HEK293 (cell line): ENCODE results near the gene UXS1.

ENCODE experiments used
- CTCF ChIA-PET: fragments of 350-600 bp; formaldehyde crosslinking; extraction: SDS; loops from one replicate; lab custom pipeline; 2021; ENCODE audit warnings: antibody characterized with exemption; lab: Yijun Ruan, JAX
- POLR2A ChIA-PET: fragments of 300-600 bp; formaldehyde crosslinking; extraction: SDS; loops from one replicate; lab custom pipeline; 2020; ENCODE audit warnings: antibody characterized with exemption, inconsistent platforms; lab: Yijun Ruan, JAX
- H3K27ac ChIP-seq: fragments of 200-500 bp; sonication (Bioruptor generic); 2 replicates; pipeline ENCODE4 v1.5.1; 2014; ENCODE audit warnings: low read depth, low read length, control low read depth, inconsistent platforms; ENCODE audit errors: extremely low read depth
- H3K36me3 ChIP-seq, 2 experiments: fragments of 200-500 bp in 1 of 2; sonication (Bioruptor generic) in 1 of 2; 1 replicate in 1 of 2; 2 replicates in 1 of 2; pipeline ENCODE4 v1.5.1; 2014 to 2017; ENCODE audit warnings: inconsistent platforms in 2 of 2, low read length in 2 of 2; ENCODE audit not compliant: control insufficient read depth in 2 of 2, insufficient read depth in 1 of 2
- H3K4me1 ChIP-seq: fragments of 200-500 bp; sonication (Bioruptor generic); 2 replicates; pipeline ENCODE4 v1.5.1; 2014; ENCODE audit warnings: mild to moderate bottlenecking, low read length, inconsistent platforms; ENCODE audit not compliant: control insufficient read depth, insufficient read depth
- H3K4me3 ChIP-seq: 2 replicates; pipeline ENCODE4 v1.5.1; 2011; ENCODE audit warnings: low read depth, mild to moderate bottlenecking, control low read depth, low read length, moderate library complexity
- H3K9me3 ChIP-seq: fragments of 200-500 bp; sonication (Bioruptor generic); 2 replicates; pipeline ENCODE4 v1.5.1; 2014; ENCODE audit warnings: low read depth, low read length, inconsistent platforms; ENCODE audit not compliant: control insufficient read depth, insufficient read depth
- AEBP2 ChIP-seq: fragments of 450-650 bp; formaldehyde crosslinking; IDR thresholded peaks from 2 replicates; pipeline ENCODE4 v1.5.1; 2016; ENCODE audit warnings: missing biosample characterization, missing genetic modification characterization, borderline replicate concordance
- BCL6B ChIP-seq: fragments of 450-650 bp; formaldehyde crosslinking; IDR thresholded peaks from 2 replicates; pipeline ENCODE4 v1.5.1; 2017; ENCODE audit warnings: missing biosample characterization, missing genetic modification characterization
- CTCF ChIP-seq: fragments of 450-650 bp; formaldehyde crosslinking; IDR thresholded peaks from 2 replicates; pipeline ENCODE4 v1.5.1; 2016; ENCODE audit warnings: missing biosample characterization, missing genetic modification characterization
- GLI2 ChIP-seq: fragments of 450-650 bp; formaldehyde crosslinking; IDR thresholded peaks from 2 replicates; pipeline ENCODE4; 2017; ENCODE audit warnings: missing biosample characterization, missing genetic modification characterization, low read depth, borderline replicate concordance
- MZF1 ChIP-seq: fragments of 450-650 bp; formaldehyde crosslinking; IDR thresholded peaks from 2 replicates; pipeline ENCODE4 v1.5.1; 2017; ENCODE audit warnings: missing biosample characterization, missing genetic modification characterization, borderline replicate concordance
- OVOL3 ChIP-seq: fragments of 450-650 bp; formaldehyde crosslinking; IDR thresholded peaks from 2 replicates; pipeline ENCODE4 v1.5.1; 2016; ENCODE audit warnings: missing biosample characterization, missing genetic modification characterization
- PBX3 ChIP-seq: sonication (generic); formaldehyde crosslinking; IDR thresholded peaks from 2 replicates; pipeline ENCODE4 v1.8.1; 2022; ENCODE audit warnings: mild to moderate bottlenecking, moderate library complexity, missing genetic modification reagents
- PRDM2 ChIP-seq: fragments of 450-650 bp; formaldehyde crosslinking; IDR thresholded peaks from 2 replicates; pipeline ENCODE4 v1.5.1; 2016; ENCODE audit warnings: missing biosample characterization, missing genetic modification characterization, borderline replicate concordance
- SCRT1 ChIP-seq: fragments of 450-650 bp; formaldehyde crosslinking; IDR thresholded peaks from 2 replicates; pipeline ENCODE4 v1.5.1; 2016; ENCODE audit warnings: missing biosample characterization, missing genetic modification characterization, borderline replicate concordance
- ZBTB21 ChIP-seq: fragments of 450-650 bp; formaldehyde crosslinking; IDR thresholded peaks from 2 replicates; pipeline ENCODE4 v1.5.1; 2017; ENCODE audit warnings: missing biosample characterization, missing genetic modification characterization
- ZNF211 ChIP-seq: fragments of 450-650 bp; formaldehyde crosslinking; IDR thresholded peaks from 2 replicates; pipeline ENCODE4 v1.5.1; 2016; ENCODE audit warnings: low read depth, missing biosample characterization, missing genetic modification characterization
- ZNF221 ChIP-seq: fragments of 450-650 bp; formaldehyde crosslinking; IDR thresholded peaks from 2 replicates; pipeline ENCODE4 v1.5.1; 2017; ENCODE audit warnings: missing biosample characterization, missing genetic modification characterization, borderline replicate concordance
- ZNF362 ChIP-seq: fragments of 450-650 bp; formaldehyde crosslinking; IDR thresholded peaks from 2 replicates; pipeline ENCODE4 v1.5.1; 2016; ENCODE audit warnings: missing biosample characterization, missing genetic modification characterization
- ZNF580 ChIP-seq: fragments of 450-650 bp; formaldehyde crosslinking; IDR thresholded peaks from 2 replicates; pipeline ENCODE4 v1.5.1; 2016; ENCODE audit warnings: missing biosample characterization, missing genetic modification characterization
- ZNF792 ChIP-seq: fragments of 450-650 bp; formaldehyde crosslinking; IDR thresholded peaks from 2 replicates; pipeline ENCODE4 v1.5.1; 2016; ENCODE audit warnings: missing biosample characterization, missing genetic modification characterization

Gene UXS1

GRCh38 chr2:106161341-106161740 lies 32.8 kb downstream of the UXS1 start:
- ChIA-PET POLR2A (no interaction called here), CTCF (no interaction called here)
- TF ChIP-seq SCRT1 (tag by site-specific recombination) (no peak), BCL6B (tag by site-specific recombination) (no peak), MZF1 (tag by site-specific recombination) (no peak), PRDM2 (tag by site-specific recombination) (no peak), GLI2 (tag by site-specific recombination) (no peak), ZBTB21 (tag by site-specific recombination) (no peak), PBX3 (CRISPR knock-in tag) (no peak), ZNF221 (tag by site-specific recombination) (no peak), ZNF211 (tag by site-specific recombination) (no peak), ZNF580 (no peak), ZNF362 (no peak), CTCF (tag by site-specific recombination) (no peak), AEBP2 (tag by site-specific recombination) (no peak), ZNF792 (tag by site-specific recombination) (no peak), OVOL3 (no peak)
- Histone ChIP-seq H3K4me3 (no peak overlapping the region), H3K4me1 (peaks cover 4% of the 10 kb centered on the region; the same call in 1 of the 2 replicates), H3K9me3 (no peaks in the 10 kb centered on the region), H3K36me3 (peaks cover 0 to 57% of the 10 kb centered on the region in 2 experiments; a peak in 2 of 3 replicates), H3K27ac (no peak overlapping the region)
